ENCODE measurements around the gene POLG.

DNA sequence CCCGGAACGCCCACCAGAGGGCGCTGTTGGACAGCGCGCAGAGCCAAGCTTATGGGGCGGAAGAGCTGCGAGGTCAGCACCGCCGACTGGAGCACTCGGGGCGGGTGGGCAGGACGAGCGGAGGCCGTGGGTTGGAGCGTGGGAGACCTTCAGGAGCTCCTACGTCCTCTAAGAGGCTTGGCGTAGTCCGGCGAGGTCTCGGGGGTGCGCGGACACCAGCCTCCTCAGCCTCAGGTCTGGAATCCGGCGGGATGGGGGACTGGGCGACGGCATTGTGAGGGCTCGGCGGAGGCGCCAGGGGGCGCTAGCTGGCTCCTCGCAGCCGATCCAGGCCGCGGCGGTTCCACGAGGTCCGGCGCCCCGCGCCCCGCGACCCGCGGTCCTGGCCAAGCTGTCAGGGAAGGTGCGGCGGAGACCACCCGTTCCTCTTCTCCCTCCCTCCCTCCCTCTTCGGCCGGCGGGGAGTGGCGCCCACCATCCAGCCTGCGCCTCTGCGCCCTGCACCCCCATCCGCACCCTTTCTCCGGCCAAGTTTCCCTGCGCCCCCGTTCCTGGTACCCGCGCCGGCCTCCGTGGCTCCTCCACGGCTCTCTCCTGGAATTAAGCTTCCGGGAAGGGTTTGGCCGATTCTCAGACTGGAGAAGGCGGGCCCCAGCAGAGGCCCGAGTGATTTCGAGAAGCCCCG lies 24.3 kb upstream of the POLG start:
- no peak for TF ChIP-seq MEIS1 (CRISPR knock-in tag; IDR thresholded peaks at IDR 0.05; ENCODE audit: borderline replicate concordance)
- peak; percentile 99 for TF ChIP-seq CTCF (tag by site-specific recombination; IDR thresholded peaks at IDR 0.05)
- no peak for TF ChIP-seq ZNF138 (tag by site-specific recombination; IDR thresholded peaks at IDR 0.05; ENCODE audit: borderline replicate concordance)
- no peak for TF ChIP-seq ZNF18 (tag by site-specific recombination; IDR thresholded peaks at IDR 0.05)
- no peak; the same call in 1 of the 2 replicates for TF ChIP-seq SP2 (tag by site-specific recombination; IDR thresholded peaks at IDR 0.05)
- TF ChIP-seq ZNF707 (tag by site-specific recombination; IDR thresholded peaks at IDR 0.05) = no peak
- TF ChIP-seq ZNF76 (tag by site-specific recombination; IDR thresholded peaks at IDR 0.05; ENCODE audit: borderline replicate concordance, low read depth) = peak; percentile 55; the same call in 1 of the 2 replicates
